GM13976 (cell line): ENCODE results near the gene HNRNPL.

Experiments used
- DNase-seq: peaks from one replicate; pipeline ENCODE4 v3.0.0; 2012; ENCODE audit warnings: low spot score
- CTCF ChIP-seq: IDR thresholded peaks from 2 replicates; pipeline ENCODE4 v1.5.1; 2012; ENCODE audit warnings: borderline replicate concordance, mild to moderate bottlenecking; ENCODE audit not compliant: insufficient read depth; ENCODE audit errors: extremely low read depth, missing control alignments, control extremely low read depth
- in situ Hi-C: fragments of 300-500 bp; cut with MboI; formaldehyde crosslinking; loops from one replicate; pipeline ENCODE4 v1.12.0; 2022; ENCODE audit warnings: low sequenced_read_pairs, mixed read lengths, inconsistent platforms; ENCODE audit not compliant: unreplicated experiment

Gene HNRNPL

GRCh38 chr19:38838986-38839761, 10.6 kb downstream of the HNRNPL start:
- no peak for TF ChIP-seq CTCF
- no peak for DNase-seq
- in situ Hi-C loops = no loop called here

- in situ Hi-C loops = no loop called here
- DNase-seq = no peak
- TF ChIP-seq CTCF = no peak
Measured at GRCh38 chr19:38838208-38838985, 11.4 kb downstream of the HNRNPL start.

GRCh38 chr19:38837656-38838121, 12.1 kb downstream of the HNRNPL start:
- TF ChIP-seq CTCF = no peak
- DNase-seq = no peak
- in situ Hi-C loops = no loop called here

GRCh38 chr19:38836983-38837626, 12.7 kb downstream of the HNRNPL start:
- no peak for TF ChIP-seq CTCF
- no peak for DNase-seq
- in situ Hi-C loops = no loop called here

- in situ Hi-C loops = no loop called here
- TF ChIP-seq CTCF = no peak
- no peak for DNase-seq
Measured at GRCh38 chr19:38836159-38836982, 13.4 kb downstream of the HNRNPL start.

GRCh38 chr19:38834590-38834989, 15.2 kb downstream of the HNRNPL start:
- no peak for TF ChIP-seq CTCF
- in situ Hi-C loops = no loop called here
- no peak for DNase-seq
